ENCODE data around the gene HID1.

GRCh38 chr17:75005291-75005690, 32.7 kb upstream of the HID1 start:
- no peak for TF ChIP-seq EGR1 (IDR thresholded peaks at IDR 0.05; ENCODE audit: low read depth)
- TF ChIP-seq, protein P1, sequence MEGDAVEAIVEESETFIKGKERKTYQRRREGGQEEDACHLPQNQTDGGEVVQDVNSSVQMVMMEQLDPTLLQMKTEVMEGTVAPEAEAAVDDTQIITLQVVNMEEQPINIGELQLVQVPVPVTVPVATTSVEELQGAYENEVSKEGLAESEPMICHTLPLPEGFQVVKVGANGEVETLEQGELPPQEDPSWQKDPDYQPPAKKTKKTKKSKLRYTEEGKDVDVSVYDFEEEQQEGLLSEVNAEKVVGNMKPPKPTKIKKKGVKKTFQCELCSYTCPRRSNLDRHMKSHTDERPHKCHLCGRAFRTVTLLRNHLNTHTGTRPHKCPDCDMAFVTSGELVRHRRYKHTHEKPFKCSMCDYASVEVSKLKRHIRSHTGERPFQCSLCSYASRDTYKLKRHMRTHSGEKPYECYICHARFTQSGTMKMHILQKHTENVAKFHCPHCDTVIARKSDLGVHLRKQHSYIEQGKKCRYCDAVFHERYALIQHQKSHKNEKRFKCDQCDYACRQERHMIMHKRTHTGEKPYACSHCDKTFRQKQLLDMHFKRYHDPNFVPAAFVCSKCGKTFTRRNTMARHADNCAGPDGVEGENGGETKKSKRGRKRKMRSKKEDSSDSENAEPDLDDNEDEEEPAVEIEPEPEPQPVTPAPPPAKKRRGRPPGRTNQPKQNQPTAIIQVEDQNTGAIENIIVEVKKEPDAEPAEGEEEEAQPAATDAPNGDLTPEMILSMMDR (IDR thresholded peaks at IDR 0.05 in 2 of 3, conservative IDR thresholded peaks at IDR 0.05 in 1 of 3; ENCODE audit: borderline replicate concordance in 1 of 3, insufficient read depth in 1 of 3, low read depth in 2 of 3, low read length in 2 of 3) = no peak
